Measurements from ENCODE around the gene MTHFD1L.
"Not testable (repeated sequence)": the region's sequence is repeated elsewhere in the genome, so short reads cannot be mapped to it uniquely, and the experiment has no call there.

MTHFD1L gene

GRCh38 chr6:151127133-151127798 is 261.8 kb downstream of the MTHFD1L start:
- DNase-seq (ENCODE audit: insufficient read length, low spot score); FAIRE-seq: not testable (repeated sequence)

DNA sequence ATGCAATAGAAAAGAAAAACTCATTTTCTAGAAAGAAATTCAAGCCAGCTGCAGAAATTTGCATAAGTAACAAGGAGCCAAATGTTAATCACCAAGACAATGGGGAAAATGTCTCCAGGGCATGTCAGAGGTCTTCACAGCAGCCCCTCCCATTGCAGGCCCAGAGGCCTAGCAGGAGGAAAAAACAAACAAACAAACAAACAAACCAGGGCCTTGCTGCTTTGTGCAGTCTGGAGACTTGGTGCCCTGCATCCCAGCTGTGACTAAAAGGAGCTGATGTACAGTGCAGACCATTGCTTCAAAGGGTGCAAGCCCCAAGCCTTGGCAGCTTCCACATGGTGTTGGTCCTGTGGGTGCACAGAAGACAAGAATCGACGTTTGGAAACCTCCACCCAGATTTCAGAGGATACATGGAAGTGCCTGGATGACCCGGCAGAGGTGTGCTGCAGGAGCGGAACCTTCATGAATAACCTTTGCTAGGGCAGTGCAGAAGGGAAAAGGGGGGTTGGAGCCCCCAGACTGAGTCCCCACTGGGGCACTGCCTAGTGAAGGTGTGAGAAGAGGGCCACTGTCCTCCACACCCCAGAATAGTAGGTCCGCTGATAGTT is 263.4 kb downstream of the MTHFD1L start:
- DNase-seq (ENCODE audit: insufficient read length, low spot score): no peak
- TF ChIP-seq POU2F2 (IDR thresholded peaks at IDR 0.05; ENCODE audit: low read depth, low read length): no peak
- TF ChIP-seq TAF1 (IDR thresholded peaks at IDR 0.05; ENCODE audit: low read depth, low read length): no peak
- no peak for TF ChIP-seq SPI1 (IDR thresholded peaks at IDR 0.05; ENCODE audit: low read depth, low read length)
- no peak for TF ChIP-seq POLR2AphosphoS5 (IDR thresholded peaks at IDR 0.05; ENCODE audit: low read depth, low read length)
- no peak for TF ChIP-seq PAX5 (IDR thresholded peaks at IDR 0.05; ENCODE audit: insufficient read depth, low read length, severe bottlenecking)
- TF ChIP-seq POLR2A (IDR thresholded peaks at IDR 0.05; ENCODE audit: low read depth, low read length): no peak
- FAIRE-seq: no peak

GRCh38 chr6:151130329-151130728 is 264.8 kb downstream of the MTHFD1L start:
- FAIRE-seq (no peak), DNase-seq (ENCODE audit: insufficient read length, low spot score) (no peak)
- TF ChIP-seq POLR2AphosphoS5 (IDR thresholded peaks at IDR 0.05; ENCODE audit: low read depth, low read length): no peak
- no peak for TF ChIP-seq POLR2A (IDR thresholded peaks at IDR 0.05; ENCODE audit: low read depth, low read length)
- TF ChIP-seq POU2F2 (IDR thresholded peaks at IDR 0.05; ENCODE audit: low read depth, low read length): no peak
- peak; percentile 80 for TF ChIP-seq SPI1 (IDR thresholded peaks at IDR 0.05; ENCODE audit: low read depth, low read length)
- no peak for TF ChIP-seq TAF1 (IDR thresholded peaks at IDR 0.05; ENCODE audit: low read depth, low read length)
- no peak for TF ChIP-seq PAX5 (IDR thresholded peaks at IDR 0.05; ENCODE audit: insufficient read depth, low read length, severe bottlenecking)

GRCh38 chr6:151131324-151132007 is 266.0 kb downstream of the MTHFD1L start:
- no peak for DNase-seq (ENCODE audit: insufficient read length, low spot score)
- TF ChIP-seq POLR2A (IDR thresholded peaks at IDR 0.05; ENCODE audit: low read depth, low read length): no peak
- TF ChIP-seq TAF1 (IDR thresholded peaks at IDR 0.05; ENCODE audit: low read depth, low read length): no peak
- no peak for TF ChIP-seq PAX5 (IDR thresholded peaks at IDR 0.05; ENCODE audit: insufficient read depth, low read length, severe bottlenecking)
- no peak for TF ChIP-seq POLR2AphosphoS5 (IDR thresholded peaks at IDR 0.05; ENCODE audit: low read depth, low read length)
- no peak for TF ChIP-seq SPI1 (IDR thresholded peaks at IDR 0.05; ENCODE audit: low read depth, low read length)
- TF ChIP-seq POU2F2 (IDR thresholded peaks at IDR 0.05; ENCODE audit: low read depth, low read length): no peak
- no peak for FAIRE-seq

DNA sequence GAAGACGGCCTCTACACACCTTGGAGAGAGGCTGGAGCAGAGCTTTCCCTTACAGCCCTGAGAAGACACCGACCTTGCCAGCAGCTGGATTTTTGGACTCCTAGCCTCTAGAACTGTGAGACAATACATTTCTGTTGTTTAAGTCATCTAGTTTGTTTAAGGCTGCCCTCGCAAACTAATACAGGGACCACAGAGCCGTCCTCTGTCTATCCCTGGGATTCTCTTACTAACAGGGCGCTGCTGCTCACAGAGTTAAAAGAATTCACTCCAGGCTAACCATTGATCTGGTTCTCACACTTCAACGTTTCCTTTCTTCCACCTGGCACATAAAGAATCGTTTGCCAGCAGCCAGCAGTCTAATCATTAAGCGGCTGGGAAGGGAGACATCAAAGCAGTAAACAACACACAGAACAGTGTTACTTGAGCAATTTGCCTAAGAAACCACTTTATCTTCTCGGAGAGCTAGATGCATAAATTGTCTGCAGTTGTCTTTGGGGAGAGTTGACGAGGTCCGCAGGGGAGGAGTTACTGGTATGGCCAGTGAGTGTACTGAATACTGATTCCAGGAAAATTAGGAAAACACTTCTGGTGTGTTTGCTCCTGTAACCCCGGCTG is 270.7 kb downstream of the MTHFD1L start:
- TF ChIP-seq POU2F2 (IDR thresholded peaks at IDR 0.05; ENCODE audit: low read depth, low read length): no peak
- TF ChIP-seq SPI1 (IDR thresholded peaks at IDR 0.05; ENCODE audit: low read depth, low read length): no peak
- TF ChIP-seq PAX5 (IDR thresholded peaks at IDR 0.05; ENCODE audit: insufficient read depth, low read length, severe bottlenecking): no peak
- TF ChIP-seq POLR2A (IDR thresholded peaks at IDR 0.05; ENCODE audit: low read depth, low read length): no peak
- TF ChIP-seq POLR2AphosphoS5 (IDR thresholded peaks at IDR 0.05; ENCODE audit: low read depth, low read length): no peak
- no peak for TF ChIP-seq TAF1 (IDR thresholded peaks at IDR 0.05; ENCODE audit: low read depth, low read length)
- FAIRE-seq (no peak), DNase-seq (ENCODE audit: insufficient read length, low spot score) (no peak)

DNA sequence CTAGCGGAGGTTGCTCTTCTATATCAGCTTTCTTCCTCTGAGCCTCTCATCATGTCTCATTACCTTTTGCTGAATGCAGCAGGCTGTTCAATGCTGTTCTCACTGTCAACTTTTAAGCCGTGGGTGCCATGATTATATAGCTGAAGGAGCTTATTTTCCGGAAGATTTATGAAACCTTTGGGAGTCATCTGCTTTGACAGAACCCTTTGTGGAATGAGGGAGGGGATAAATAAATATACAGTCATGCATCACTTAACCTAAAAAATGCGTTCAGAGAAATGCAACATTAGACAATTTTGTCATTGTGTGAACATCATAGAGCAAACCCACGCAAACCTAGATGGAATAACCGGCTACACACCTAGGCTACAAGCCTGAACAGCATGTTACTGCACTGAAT is 272.0 kb downstream of the MTHFD1L start:
- DNase-seq (ENCODE audit: insufficient read length, low spot score): no peak
- FAIRE-seq: no peak
- TF ChIP-seq PAX5 (IDR thresholded peaks at IDR 0.05; ENCODE audit: insufficient read depth, low read length, severe bottlenecking) (no peak), POLR2A (IDR thresholded peaks at IDR 0.05; ENCODE audit: low read depth, low read length) (no peak), POLR2AphosphoS5 (IDR thresholded peaks at IDR 0.05; ENCODE audit: low read depth, low read length) (no peak), POU2F2 (IDR thresholded peaks at IDR 0.05; ENCODE audit: low read depth, low read length) (no peak), TAF1 (IDR thresholded peaks at IDR 0.05; ENCODE audit: low read depth, low read length) (no peak), SPI1 (IDR thresholded peaks at IDR 0.05; ENCODE audit: low read depth, low read length) (no peak)

DNA sequence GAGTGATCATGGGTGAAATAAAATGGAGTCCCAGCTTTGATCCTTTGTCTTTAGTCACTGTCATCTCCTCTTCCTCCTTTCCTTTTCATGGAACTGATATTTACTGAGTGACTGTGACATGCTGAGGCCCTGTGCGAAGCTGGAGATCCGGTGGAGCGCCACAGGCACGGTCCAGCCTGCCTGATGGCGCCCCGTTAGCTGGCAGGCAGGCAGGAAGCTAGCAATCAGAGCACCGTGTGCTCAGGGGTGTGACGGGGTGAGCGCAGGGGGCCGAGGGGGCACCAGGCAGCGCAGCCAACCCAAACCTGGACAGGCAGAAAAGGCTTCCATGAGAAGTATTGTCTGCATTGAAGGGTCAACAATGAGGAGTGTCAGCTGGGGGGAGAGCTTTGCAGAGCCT is 274.0 kb downstream of the MTHFD1L start:
- no peak for DNase-seq (ENCODE audit: insufficient read length, low spot score)
- no peak for FAIRE-seq
- TF ChIP-seq PAX5 (IDR thresholded peaks at IDR 0.05; ENCODE audit: insufficient read depth, low read length, severe bottlenecking) (no peak), POLR2AphosphoS5 (IDR thresholded peaks at IDR 0.05; ENCODE audit: low read depth, low read length) (no peak), POU2F2 (IDR thresholded peaks at IDR 0.05; ENCODE audit: low read depth, low read length) (no peak), TAF1 (IDR thresholded peaks at IDR 0.05; ENCODE audit: low read depth, low read length) (no peak), POLR2A (IDR thresholded peaks at IDR 0.05; ENCODE audit: low read depth, low read length) (no peak), SPI1 (IDR thresholded peaks at IDR 0.05; ENCODE audit: low read depth, low read length) (no peak)

DNA sequence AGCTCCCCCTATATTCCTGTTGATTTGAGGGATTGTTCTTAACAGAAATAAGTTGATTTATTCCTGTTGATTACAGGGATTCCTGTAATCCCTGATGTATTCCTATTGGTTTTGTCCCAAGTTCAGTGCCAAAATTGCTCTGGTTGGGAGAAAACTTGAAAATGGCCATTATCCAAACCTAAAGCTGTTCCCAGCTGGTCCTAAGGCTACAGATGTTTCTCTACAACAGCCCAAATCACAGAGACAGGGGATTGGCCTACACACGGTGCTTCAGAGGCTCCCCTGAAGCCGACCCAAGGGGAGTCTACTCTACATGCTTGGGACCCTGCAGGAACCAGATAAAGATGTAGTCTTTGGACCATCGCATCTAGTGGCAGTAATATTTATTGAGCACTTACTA is 275.3 kb downstream of the MTHFD1L start:
- no peak for FAIRE-seq

GRCh38 chr6:151141685-151142084 is 276.2 kb downstream of the MTHFD1L start:
- TF ChIP-seq SPI1 (IDR thresholded peaks at IDR 0.05; ENCODE audit: low read depth, low read length) (no peak), PAX5 (IDR thresholded peaks at IDR 0.05; ENCODE audit: insufficient read depth, low read length, severe bottlenecking) (no peak), POLR2AphosphoS5 (IDR thresholded peaks at IDR 0.05; ENCODE audit: low read depth, low read length) (no peak), POLR2A (IDR thresholded peaks at IDR 0.05; ENCODE audit: low read depth, low read length) (no peak), TAF1 (IDR thresholded peaks at IDR 0.05; ENCODE audit: low read depth, low read length) (no peak), POU2F2 (IDR thresholded peaks at IDR 0.05; ENCODE audit: low read depth, low read length) (no peak)
- DNase-seq (ENCODE audit: insufficient read length, low spot score) (no peak), FAIRE-seq (no peak)

More for the DNA sequence above, 275.3 kb downstream of the MTHFD1L start:
- TF ChIP-seq PAX5 (IDR thresholded peaks at IDR 0.05; ENCODE audit: insufficient read depth, low read length, severe bottlenecking) (no peak), POU2F2 (IDR thresholded peaks at IDR 0.05; ENCODE audit: low read depth, low read length) (no peak), SPI1 (IDR thresholded peaks at IDR 0.05; ENCODE audit: low read depth, low read length) (no peak), POLR2AphosphoS5 (IDR thresholded peaks at IDR 0.05; ENCODE audit: low read depth, low read length) (no peak), TAF1 (IDR thresholded peaks at IDR 0.05; ENCODE audit: low read depth, low read length) (no peak), POLR2A (IDR thresholded peaks at IDR 0.05; ENCODE audit: low read depth, low read length) (no peak)
- DNase-seq (ENCODE audit: insufficient read length, low spot score): no peak

Data from GM12891 (cell line).